ENCODE data around the gene IVL.
A peak's percentile ranks its signal among the peaks of the same experiment; 100 is the strongest.

IVL gene, protein sequence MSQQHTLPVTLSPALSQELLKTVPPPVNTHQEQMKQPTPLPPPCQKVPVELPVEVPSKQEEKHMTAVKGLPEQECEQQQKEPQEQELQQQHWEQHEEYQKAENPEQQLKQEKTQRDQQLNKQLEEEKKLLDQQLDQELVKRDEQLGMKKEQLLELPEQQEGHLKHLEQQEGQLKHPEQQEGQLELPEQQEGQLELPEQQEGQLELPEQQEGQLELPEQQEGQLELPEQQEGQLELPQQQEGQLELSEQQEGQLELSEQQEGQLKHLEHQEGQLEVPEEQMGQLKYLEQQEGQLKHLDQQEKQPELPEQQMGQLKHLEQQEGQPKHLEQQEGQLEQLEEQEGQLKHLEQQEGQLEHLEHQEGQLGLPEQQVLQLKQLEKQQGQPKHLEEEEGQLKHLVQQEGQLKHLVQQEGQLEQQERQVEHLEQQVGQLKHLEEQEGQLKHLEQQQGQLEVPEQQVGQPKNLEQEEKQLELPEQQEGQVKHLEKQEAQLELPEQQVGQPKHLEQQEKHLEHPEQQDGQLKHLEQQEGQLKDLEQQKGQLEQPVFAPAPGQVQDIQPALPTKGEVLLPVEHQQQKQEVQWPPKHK

DNA sequence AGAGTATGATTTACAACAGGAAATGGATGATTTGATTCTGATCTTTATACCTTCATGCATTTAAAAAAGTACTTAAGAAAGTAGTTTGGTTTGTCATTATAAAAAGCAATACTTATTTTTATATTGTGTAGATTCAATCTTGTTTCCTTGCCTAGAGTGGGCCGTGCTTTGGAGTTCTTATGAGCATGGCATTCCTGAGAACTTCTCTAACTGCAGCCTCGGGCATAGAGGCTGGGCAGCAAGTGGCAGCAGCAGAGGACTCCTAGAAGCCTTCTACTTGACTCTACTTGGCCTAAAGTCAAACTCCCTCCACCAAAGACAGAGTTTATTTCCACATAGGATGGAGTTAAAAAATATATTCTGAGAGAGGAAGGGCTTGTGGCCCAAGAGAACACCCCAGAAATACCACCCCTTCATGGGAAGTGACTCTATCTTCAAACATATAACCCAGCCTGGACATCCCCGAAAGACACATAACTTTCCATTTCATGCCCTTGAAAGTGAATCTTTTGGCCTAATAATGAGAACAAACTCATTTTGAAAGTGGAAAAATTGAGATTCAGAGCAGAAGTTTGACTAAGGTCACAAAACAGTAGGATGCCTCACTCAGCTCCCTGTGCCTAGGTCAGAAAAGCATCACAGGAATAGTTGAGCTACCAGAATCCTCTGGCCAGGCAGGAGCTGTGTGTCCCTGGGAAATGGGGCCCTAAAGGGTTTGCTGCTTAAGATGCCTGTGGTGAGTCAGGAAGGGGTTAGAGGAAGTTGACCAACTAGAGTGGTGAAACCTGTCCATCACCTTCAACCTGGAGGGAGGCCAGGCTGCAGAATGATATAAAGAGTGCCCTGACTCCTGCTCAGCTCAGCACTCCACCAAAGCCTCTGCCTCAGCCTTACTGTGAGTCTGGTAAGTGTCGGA is at the start of gene IVL:
Gene IVL, plus strand, starts transcription at position 861 of the 916 bp plus-strand sequence. CDS start 1,252 bp downstream, outside the sequence.
- DNase-seq = no peak

GRCh38 chr1:152859696-152860095 is 48.6 kb upstream of the IVL start, which contains the start of gene LCE7A:
TSS of gene LCE7A (plus strand) at chr1:152859996. CDS start at chr1:152860698, 702 bp downstream.
- DNase-seq = no peak

- DNase-seq = no peak
These were observed 48.2 kb upstream of the IVL start for GRCh38 chr1:152860129-152860528.

DNA sequence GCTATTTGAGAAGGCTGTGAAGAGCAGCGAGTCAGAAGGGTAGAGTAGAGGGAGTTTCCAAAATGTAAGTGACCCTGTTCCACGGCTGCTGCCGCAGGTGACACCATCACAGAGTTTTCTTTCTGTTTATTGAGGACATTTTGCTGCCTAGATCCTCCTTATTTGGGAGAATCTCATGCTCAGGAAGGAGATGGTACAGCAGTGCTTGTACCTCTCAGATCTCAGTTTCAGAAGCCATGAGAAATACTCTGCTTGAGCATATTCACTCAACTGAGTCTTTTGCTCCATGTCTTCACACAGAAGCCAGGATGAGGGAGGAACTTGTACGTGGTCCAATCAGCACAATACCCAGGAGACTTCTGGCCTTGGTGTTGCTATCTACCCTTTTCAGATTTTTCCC is 47.0 kb upstream of the IVL start:
- DNase-seq = no peak

DNA sequence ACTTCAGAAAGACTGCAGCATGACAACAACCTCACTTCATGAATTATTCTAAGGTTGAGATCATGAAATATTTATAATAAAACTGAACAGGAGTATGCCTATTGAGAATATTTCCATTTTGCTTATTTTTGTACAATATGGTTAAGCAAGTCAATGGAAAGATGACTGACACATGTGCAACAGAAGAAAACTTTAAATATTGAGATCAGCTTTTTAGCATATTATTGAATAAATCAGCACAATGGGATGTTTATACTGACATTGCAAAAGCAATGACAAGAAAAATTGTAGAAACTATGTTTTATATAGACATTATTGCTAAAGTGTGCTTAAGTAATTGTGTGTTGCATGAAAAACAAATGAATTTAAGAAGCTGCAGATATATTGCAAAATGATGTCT is 43.9 kb upstream of the IVL start:
- no peak for DNase-seq

- no peak for DNase-seq
These were observed 42.0 kb upstream of the IVL start for GRCh38 chr1:152866321-152866720.

DNA sequence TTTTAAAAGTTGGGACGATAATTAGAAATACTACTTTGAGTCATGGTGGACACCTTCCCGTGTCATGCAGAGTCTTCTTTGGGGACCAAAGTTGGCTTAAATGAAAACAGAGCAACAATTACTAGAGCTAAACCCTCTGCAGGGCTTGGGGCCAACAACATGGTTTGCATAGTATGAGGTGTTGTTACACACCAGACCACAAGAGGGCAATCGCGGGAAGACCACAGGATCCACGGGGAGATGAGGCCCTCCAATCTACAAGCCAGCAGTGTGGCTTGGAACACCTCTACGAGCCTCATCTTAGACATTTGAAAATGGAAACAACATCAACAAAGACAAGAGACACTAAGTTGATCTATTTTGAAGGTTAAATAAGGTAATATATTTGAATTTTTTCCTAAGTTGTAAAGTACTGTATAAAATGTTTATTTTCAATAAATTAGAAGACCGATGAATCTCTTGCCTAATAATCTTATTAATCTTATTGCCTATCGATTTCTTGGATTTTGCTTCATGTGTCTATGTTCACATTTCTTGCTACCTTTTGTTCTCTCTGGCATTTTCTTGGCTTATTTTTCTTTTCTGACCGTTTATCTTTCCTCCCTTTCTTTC is 38.4 kb upstream of the IVL start:
- peak; percentile 72 for DNase-seq

GRCh38 chr1:152870831-152871730 is 37.3 kb upstream of the IVL start:
- DNase-seq = no peak

GRCh38 chr1:152871731-152872126 is 36.6 kb upstream of the IVL start:
- DNase-seq = no peak

GRCh38 chr1:152873495-152873894 is 34.9 kb upstream of the IVL start:
- DNase-seq = no peak

GRCh38 chr1:152876827-152877226 is 31.5 kb upstream of the IVL start:
- no peak for DNase-seq

- DNase-seq = no peak
These were observed 30.3 kb upstream of the IVL start, which contains the start of gene SMCP for GRCh38 chr1:152878042-152878441. TSS of gene SMCP (plus strand) at chr1:152878322. CDS start at chr1:152884423, 6,101 bp downstream.

- no peak for DNase-seq
These were observed 28.7 kb upstream of the IVL start for GRCh38 chr1:152879559-152880198.

DNA sequence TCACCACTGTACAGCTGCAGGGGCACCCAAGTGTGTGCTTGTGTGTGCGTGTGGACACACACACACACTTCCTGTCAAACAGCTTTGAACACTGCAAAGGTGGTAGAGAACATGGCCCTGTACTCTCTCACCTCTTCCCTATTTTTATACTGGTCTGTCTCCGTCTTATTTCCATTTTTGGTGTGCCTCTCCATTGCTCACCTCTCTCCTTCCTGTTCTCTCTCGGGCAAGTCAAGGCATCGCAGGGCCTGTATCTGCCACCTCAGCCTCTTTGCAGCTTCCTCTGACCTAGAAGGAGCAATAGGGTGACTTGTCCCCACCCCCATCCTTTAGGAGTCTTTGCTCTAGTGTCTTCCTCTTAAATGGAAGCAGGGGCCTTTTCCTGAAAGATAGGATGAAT is 28.0 kb upstream of the IVL start:
- DNase-seq = no peak

GRCh38 chr1:152880907-152881306 is 27.4 kb upstream of the IVL start:
- DNase-seq = no peak

DNA sequence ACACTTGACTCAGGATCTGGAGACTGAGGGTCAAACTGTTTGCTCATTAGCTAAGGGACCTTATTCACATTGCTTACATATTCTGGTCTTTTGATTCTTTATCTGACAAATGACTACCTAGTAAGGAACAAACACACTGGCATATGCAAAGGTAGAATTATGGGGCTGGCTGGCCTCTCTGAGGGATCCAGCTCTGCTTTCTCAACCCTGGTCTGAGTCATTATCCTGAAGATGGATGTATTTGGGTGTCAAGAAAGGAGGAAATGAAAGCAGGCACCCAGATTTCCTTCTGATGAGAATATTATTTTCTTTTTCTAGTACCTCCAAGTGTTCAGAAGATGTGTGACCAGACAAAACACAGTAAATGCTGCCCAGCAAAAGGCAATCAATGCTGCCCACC is 24.3 kb upstream of the IVL start:
- DNase-seq = no peak

- no peak for DNase-seq
These were observed 23.8 kb upstream of the IVL start for GRCh38 chr1:152884506-152884905.

DNA sequence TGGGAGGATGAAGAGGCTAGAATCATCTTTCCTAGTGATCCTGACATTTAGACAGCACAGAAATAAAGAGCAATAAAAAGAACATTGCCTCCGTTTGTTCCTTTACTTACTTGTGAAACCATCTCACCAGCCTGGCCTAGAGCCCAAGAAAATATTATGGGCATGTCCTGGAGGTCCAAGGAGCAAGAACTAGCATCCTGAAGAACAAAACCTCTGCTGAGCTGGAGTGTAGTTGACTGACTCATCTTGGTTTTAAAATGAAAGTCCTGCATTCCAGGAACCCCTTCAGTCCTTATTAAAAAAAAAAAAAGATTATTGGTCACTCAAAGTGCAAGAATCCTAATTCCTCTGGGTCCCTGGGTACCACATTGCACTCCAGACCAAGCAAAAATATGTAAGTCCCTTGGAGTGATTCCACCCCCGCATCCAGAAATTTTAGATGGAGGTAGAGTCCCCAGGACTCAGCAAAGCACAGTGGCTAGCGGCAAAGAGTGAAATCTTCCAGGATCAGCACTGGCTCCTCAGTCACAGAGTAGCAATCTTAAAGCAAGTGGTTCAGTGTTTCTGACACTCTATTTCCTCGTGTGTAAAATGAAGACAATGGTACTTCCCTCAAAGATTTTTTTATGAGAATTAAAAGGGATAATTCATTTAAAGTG is 23.3 kb upstream of the IVL start:
- no peak for DNase-seq

DNA sequence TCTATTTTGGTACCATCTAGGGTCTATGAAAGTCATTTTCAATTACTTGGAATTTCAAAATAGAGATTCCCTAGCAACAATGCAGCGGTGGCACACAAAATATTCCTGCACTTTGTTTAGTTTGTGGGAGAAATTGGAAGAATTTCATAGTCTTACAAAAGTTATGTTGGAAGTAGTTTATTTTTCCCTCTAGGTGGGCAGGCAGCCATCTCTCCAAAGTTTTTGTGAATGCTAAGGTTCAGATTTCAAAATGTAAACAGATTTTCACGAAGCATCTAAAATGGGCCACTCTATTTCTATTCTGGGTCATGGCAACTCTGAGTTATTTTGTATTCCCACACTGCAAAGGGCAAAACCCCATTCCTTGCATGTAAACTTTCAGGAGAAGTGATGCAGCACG is 22.3 kb upstream of the IVL start:
- peak; percentile 31 for DNase-seq

DNA sequence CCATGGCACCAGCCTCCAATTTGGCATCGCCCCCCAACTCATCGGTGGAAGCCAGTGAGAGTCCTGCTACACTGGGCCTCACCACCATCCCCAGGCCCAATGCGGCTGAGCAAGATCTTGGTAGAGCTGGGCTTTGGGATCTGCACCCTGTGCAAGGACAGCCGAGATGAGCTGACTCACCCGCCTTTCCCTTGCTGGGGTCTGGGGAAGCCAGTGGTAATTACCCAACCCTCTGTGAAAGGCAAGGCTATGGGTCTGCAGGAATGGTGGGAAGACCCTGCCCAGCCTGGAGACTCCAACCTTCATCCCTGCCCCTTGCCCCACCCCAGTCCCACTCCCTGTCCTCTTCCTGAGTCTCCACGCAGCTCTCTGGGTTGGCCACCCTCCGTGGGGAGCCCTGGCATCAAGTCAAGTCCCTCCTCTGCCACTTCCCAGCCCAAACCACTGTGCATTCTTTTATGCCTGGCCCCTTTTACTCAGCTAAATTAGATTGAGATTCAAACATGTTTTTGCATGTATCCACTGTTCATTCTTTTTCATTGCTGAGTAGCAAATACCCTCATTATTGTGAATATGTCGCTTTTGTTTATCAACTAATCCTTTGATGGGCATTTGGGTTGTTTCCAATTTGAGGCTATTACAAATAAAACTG is 21.5 kb upstream of the IVL start:
- DNase-seq = no peak

All from femur (tissue), 1 donor.